Activated CD8-positive, alpha-beta memory T cell treated with anti-CD3 and anti-CD28 coated beads, Interleukin-2, amount 10 ng/mL, durations not matched to agents 7 days and 5 days (primary cell): ENCODE results near the gene TUBGCP2. TPM values are rescaled to one million over a fixed set of nuclear protein-coding genes. Genes with fewer than 3 reads are reported as not detected.
A peak's percentile ranks its signal among the peaks of the same experiment; 100 is the strongest.

Source experiments
- ATAC-seq: fragments of 150-1000 bp; cut with Tn5 transposase; one replicate; pipeline ENCODE4 v1.10.0; 2021; ENCODE audit warnings: moderate library complexity
- CTCF ChIA-PET: fragments of 350-600 bp; sonication (Branson Sonifier 250); formaldehyde crosslinking; loops from one replicate; lab custom pipeline; 2021; ENCODE audit warnings: antibody characterized with exemption; lab: Charles Lee
- DNase-seq: peaks from one replicate; pipeline ENCODE4 v3.0.0-alpha.2; 2020
- H3K27ac Mint-ChIP-seq: one replicate; pipeline ENCODE4 v1.8.0; 2021; ENCODE audit warnings: mild to moderate bottlenecking, mixed read lengths
- H3K27me3 Mint-ChIP-seq: one replicate; pipeline ENCODE4 v1.8.0; 2021; ENCODE audit warnings: mixed read lengths
- H3K36me3 Mint-ChIP-seq: one replicate; pipeline ENCODE4 v1.8.0; 2021; ENCODE audit warnings: mild to moderate bottlenecking, mixed read lengths
- H3K4me1 Mint-ChIP-seq: one replicate; pipeline ENCODE4 v1.8.0; 2021; ENCODE audit warnings: mixed read lengths
- H3K4me3 Mint-ChIP-seq: one replicate; pipeline ENCODE4 v1.8.0; 2021; ENCODE audit warnings: mild to moderate bottlenecking, moderate library complexity, mixed read lengths
- H3K9me3 Mint-ChIP-seq: one replicate; pipeline ENCODE4 v1.8.0; 2022; ENCODE audit warnings: low read depth, mixed read lengths
- total RNA-seq, 2 experiments: library from RNA; stranded (reverse); gene quantifications; one replicate each; pipeline ENCODE4 v1.2.3, GENCODE V29; 2021

TUBGCP2 gene
- total RNA-seq, 2 experiments from 2014 or later, result 60.4 to 64.7 TPM

GRCh38 chr10:133336577-133337369, 28.1 kb upstream of the TUBGCP2 start, which contains the start of gene CALY:
TSS of gene CALY (minus strand) at chr10:133336896. CDS start at chr10:133328989, 7,907 bp downstream.
- peak; percentile 88 for DNase-seq
- peak within 1 kb of the TSS; percentile 45 for H3K4me3 Mint-ChIP-seq
- no peaks in the 10 kb centered on the region for H3K9me3 Mint-ChIP-seq
- peaks cover 35% of the 10 kb centered on the region for H3K27me3 Mint-ChIP-seq
- CTCF ChIA-PET, result interaction anchor here (0.9 to 1.0 kb wide), 2 partner anchors 15 to 29 kb away, joined by 3 to 4 read pairs; no protein-coding TSS in a partner anchor
- peaks cover 7% of the 10 kb centered on the region for H3K4me1 Mint-ChIP-seq
- ATAC-seq, result peak; percentile 35
- no peaks in the 10 kb centered on the region for H3K36me3 Mint-ChIP-seq
- peak within 1 kb of the TSS; percentile 34 for H3K27ac Mint-ChIP-seq

GRCh38 chr10:133336118-133336576, 27.5 kb upstream of the TUBGCP2 start:
- Mint-ChIP-seq H3K27me3 (peaks cover 36% of the 10 kb centered on the region), H3K4me3 (no peak overlapping the region), H3K4me1 (peaks cover 7% of the 10 kb centered on the region), H3K9me3 (no peaks in the 10 kb centered on the region), H3K27ac (no peak overlapping the region), H3K36me3 (no peaks in the 10 kb centered on the region)
- ATAC-seq (peak; percentile 6), DNase-seq (no peak)
- CTCF ChIA-PET, result interaction anchor here (0.9 to 1.0 kb wide), 2 partner anchors 16 to 28 kb away, joined by 3 to 4 read pairs; no protein-coding TSS in a partner anchor

DNA sequence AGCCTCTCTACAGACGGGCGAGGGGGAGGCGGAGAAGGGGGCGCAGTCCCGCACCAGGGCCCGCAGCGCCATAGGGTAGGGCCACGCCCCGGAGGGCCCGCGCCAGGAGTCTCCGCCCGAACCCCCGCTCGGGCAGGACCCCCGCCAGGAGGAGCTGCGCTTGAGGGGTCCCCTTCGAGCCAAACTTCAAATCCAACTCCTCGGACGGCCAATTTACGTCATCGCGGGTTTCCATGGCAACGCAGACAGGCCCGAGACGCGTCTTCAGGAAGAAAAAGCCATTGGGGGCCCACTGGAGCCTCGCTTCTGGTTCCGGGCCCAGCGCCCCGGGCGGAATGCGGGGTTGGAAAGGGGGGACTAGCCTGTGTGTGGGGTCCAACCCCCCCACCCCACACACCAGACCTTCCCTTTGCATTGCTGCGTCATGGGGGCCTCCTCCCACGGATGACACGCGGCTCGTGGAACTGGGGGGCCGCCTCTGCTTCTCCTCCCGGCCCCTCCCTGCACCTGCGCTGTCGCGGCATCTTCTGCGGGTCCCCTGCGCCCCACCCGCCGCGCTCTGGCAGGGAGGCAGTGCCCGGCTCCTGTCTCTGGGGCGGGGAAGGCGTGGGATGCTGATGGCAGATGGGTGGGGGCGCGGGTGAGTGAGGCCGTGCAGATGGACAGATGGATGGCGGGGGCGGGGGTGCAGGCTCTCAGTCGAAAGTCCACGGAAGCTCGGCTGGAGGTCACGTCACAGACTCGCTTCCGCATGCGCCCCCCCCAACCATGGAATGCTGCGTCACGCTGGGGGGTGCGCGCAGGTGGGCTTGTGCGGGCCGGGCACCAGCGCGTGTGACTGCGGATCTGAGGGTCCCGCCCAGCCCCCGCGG, 26.8 kb upstream of the TUBGCP2 start:
- DNase-seq (peak; percentile 86), ATAC-seq (peak; percentile 54)
- CTCF ChIA-PET, result interaction anchor here (1.0 kb wide), 1 partner anchor 16 kb away, joined by 3 read pairs; no protein-coding TSS in a partner anchor
- H3K4me3 Mint-ChIP-seq, result peak overlapping the region; percentile 45
- H3K4me1 Mint-ChIP-seq, result peaks cover 7% of the 10 kb centered on the region
- H3K9me3 Mint-ChIP-seq, result no peaks in the 10 kb centered on the region
- H3K27me3 Mint-ChIP-seq, result peaks cover 41% of the 10 kb centered on the region
- H3K36me3 Mint-ChIP-seq, result no peaks in the 10 kb centered on the region
- no peak overlapping the region for H3K27ac Mint-ChIP-seq

GRCh38 chr10:133334503-133335245, 26.0 kb upstream of the TUBGCP2 start:
- H3K36me3 Mint-ChIP-seq, result no peaks in the 10 kb centered on the region
- peaks cover 45% of the 10 kb centered on the region for H3K27me3 Mint-ChIP-seq
- CTCF ChIA-PET, result no interaction called here
- no peak for DNase-seq
- peaks cover 7% of the 10 kb centered on the region for H3K4me1 Mint-ChIP-seq
- ATAC-seq, result peak; percentile 56
- no peak overlapping the region for H3K4me3 Mint-ChIP-seq
- H3K9me3 Mint-ChIP-seq, result no peaks in the 10 kb centered on the region
- no peak overlapping the region for H3K27ac Mint-ChIP-seq

DNA sequence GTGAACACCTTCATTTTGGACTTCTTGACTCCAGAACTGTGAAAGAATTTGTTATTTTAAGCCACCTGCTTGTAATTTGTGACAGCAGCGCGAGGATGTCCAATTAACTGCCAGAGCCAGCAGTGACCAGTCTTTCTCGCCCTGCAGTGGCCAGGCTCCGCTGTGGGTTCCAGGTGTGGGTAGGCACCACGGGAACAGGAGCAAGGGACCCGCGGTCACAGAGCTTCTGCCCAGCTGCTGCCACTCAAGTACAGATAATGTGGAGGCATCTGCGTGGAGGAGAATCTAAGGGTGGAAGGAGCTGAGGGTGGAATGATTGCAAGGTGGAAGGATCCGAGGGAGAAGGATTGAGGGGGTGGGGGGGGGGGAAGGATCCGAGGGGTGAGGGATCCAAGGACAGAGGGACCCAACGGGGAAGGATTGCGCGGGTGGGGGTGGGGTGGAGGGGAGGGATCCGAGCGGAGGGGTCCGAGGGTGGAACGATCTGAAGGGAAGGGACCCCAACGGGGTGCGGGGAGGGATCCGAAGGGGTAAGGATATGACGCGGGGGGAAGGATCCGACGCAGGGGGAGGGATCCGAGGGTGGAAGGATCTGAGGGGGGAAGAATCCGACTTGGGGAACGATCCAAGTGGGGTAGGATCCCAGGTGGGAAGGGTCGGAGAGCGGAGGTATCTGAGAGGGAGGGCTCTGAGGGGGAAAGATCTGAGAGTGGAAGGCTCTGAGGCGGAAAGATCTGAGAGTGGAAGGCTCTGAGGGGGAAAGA, 24.4 kb upstream of the TUBGCP2 start:
- Mint-ChIP-seq H3K27me3 (peaks cover 60% of the 10 kb centered on the region), H3K4me1 (peaks cover 7% of the 10 kb centered on the region), H3K36me3 (no peaks in the 10 kb centered on the region), H3K27ac (no peak overlapping the region), H3K9me3 (no peaks in the 10 kb centered on the region), H3K4me3 (no peak overlapping the region)
- ATAC-seq, result no peak
- CTCF ChIA-PET, result no interaction called here
- no peak for DNase-seq

GRCh38 chr10:133329491-133330202, 21.0 kb upstream of the TUBGCP2 start:
- Mint-ChIP-seq H3K9me3 (no peaks in the 10 kb centered on the region), H3K4me1 (peaks cover 4% of the 10 kb centered on the region), H3K27me3 (peaks cover 74% of the 10 kb centered on the region), H3K4me3 (no peak overlapping the region), H3K27ac (no peak overlapping the region), H3K36me3 (no peaks in the 10 kb centered on the region)
- DNase-seq (peak; percentile 87), ATAC-seq (peak; percentile 92)
- CTCF ChIA-PET, result interaction anchor here (0.6 to 4.0 kb wide), 41 partner anchors 9 to 367 kb away, joined by 3 to 30 read pairs (median 4); partner anchors contain the start of genes ECHS1, FUOM, PAOX and PRAP1

GRCh38 chr10:133328358-133329343, 20.0 kb upstream of the TUBGCP2 start:
- H3K36me3 Mint-ChIP-seq, result no peaks in the 10 kb centered on the region
- H3K27ac Mint-ChIP-seq, result no peak overlapping the region
- H3K9me3 Mint-ChIP-seq, result no peaks in the 10 kb centered on the region
- CTCF ChIA-PET, result interaction anchor here (0.7 to 4.0 kb wide), 37 partner anchors 8 to 1426 kb away, joined by 3 to 30 read pairs (median 5); partner anchors contain the start of genes ECHS1, FUOM, PAOX and PRAP1
- H3K4me1 Mint-ChIP-seq, result peaks cover 4% of the 10 kb centered on the region
- no peak for DNase-seq
- no peak overlapping the region for H3K4me3 Mint-ChIP-seq
- no peak for ATAC-seq
- H3K27me3 Mint-ChIP-seq, result peaks cover 71% of the 10 kb centered on the region

DNA sequence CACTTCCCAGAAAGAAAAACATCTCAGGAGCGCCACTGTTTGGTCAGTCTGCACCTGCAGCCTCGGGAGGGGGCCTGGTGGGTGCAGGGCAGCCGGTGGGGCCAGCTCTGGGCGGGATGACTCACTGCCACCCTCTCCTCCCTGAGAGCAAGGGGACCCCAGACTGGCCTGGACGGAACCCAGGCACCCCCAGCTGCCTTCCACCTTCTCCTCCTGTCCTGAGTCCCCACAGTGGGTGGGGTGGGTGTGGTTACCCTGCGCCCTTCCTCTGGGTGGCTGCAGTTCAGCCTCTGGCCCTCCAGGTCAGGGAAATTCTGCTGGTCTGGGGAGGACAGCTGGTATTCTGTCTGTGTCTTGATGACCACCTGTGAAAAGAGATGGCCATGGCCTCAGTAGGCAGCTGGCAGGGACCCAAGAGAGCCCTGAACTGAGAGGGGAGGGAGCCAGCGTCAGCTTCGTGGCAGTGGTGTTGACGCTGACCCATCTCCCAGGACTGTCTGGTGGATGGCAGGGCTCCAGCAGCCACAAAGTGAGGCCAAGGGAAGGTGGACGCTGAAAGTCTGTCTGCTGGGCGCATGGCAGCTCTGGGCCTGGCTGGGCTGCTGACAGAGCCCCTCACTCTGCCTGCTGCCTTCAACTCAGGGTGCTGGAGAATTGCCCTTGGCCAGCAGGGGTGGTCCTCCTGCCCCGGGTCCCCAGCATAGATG, 19.1 kb upstream of the TUBGCP2 start:
- Mint-ChIP-seq H3K4me3 (no peak overlapping the region), H3K4me1 (peaks cover 4% of the 10 kb centered on the region), H3K9me3 (no peaks in the 10 kb centered on the region), H3K27ac (no peak overlapping the region), H3K27me3 (peaks cover 66% of the 10 kb centered on the region), H3K36me3 (no peaks in the 10 kb centered on the region)
- DNase-seq (no peak), ATAC-seq (no peak)
- CTCF ChIA-PET, result interaction anchor here (1.0 to 4.0 kb wide), 7 partner anchors 9 to 191 kb away, joined by 3 to 18 read pairs (median 6); partner anchors contain the start of gene PRAP1

- Mint-ChIP-seq H3K4me1 (peaks cover 4% of the 10 kb centered on the region), H3K27me3 (peaks cover 57% of the 10 kb centered on the region), H3K36me3 (no peaks in the 10 kb centered on the region), H3K4me3 (no peak overlapping the region), H3K9me3 (no peaks in the 10 kb centered on the region), H3K27ac (no peak overlapping the region)
- CTCF ChIA-PET, result interaction anchor here (1.5 to 4.0 kb wide), 3 partner anchors 8 to 192 kb away, joined by 3 to 18 read pairs (median 3); no protein-coding TSS in a partner anchor
- DNase-seq (no peak), ATAC-seq (no peak)
These were observed 18.3 kb upstream of the TUBGCP2 start for GRCh38 chr10:133326745-133327650.
